Cardiac septum (tissue), 1 donor: ENCODE data around the gene TCN1. TPM values are rescaled to one million over a fixed set of nuclear protein-coding genes. Genes with fewer than 3 reads are reported as not detected.
"Not testable (repeated sequence)": the region's sequence is repeated elsewhere in the genome, so short reads cannot be mapped to it uniquely, and the experiment has no call there.

ENCODE experiments used
- DNase-seq: peaks from one replicate; pipeline ENCODE4 v3.0.0-alpha.2; 2020; ENCODE audit warnings: low spot score
- intact Hi-C: fragments of 100-400 bp; cut with DNase I; formaldehyde crosslinking; loops from one replicate; pipeline ENCODE4 v1.14.0; 2022
- total RNA-seq: library from RNA; stranded (reverse); fragmentation: NEBNext Ultra II Directional; extraction: Animal tissue kit (Norgen Biotek cat#: 25700); gene quantifications from one replicate; pipeline ENCODE4 v1.2.1, GENCODE V29; 2021
- donor health status: DM: no; HTN: no; CAD: no.

Gene TCN1
- total RNA-seq, 1 donor from 2014 or later, result not detected

DNA sequence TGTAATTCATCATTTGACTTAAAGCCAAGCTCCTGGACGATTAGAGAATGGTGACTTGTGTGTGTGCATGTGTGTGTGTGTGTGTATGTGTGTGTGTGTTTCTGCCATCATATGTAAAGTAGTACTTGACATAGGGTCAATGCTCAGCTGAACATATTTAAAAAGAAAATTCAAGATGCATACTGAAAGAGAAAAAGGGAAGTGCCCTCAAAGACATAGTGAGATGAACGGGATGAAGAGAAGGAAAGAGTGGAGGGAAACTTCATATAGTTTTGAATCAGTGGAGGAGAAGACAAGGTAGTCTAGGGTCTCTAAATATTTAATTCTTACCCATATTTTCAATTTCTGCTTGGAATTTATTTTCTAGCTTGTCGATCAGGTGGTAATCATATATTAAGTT is 4.0 kb downstream of the TCN1 start:
- intact Hi-C loops, result no loop called here
- no peak for DNase-seq

DNA sequence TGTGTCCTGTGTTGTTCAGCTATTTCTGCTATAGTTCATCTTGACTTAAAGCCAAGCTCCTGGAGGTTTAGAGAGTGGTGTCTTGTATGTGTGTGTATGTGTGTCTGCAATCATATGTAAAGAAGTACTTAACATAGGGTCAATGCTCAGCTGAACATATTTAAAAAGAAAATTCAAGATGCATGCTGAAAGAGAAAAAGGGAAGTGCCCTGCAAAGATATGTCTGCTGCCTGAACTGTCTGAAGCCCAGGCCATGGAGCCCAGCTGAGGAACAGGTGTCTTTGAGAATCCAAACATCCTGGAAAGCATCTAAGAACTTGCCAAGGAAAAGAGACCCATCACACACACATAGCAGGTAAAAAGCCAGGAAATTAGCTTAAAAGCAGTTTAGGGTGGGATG is 6.6 kb downstream of the TCN1 start:
- no peak for DNase-seq

DNA sequence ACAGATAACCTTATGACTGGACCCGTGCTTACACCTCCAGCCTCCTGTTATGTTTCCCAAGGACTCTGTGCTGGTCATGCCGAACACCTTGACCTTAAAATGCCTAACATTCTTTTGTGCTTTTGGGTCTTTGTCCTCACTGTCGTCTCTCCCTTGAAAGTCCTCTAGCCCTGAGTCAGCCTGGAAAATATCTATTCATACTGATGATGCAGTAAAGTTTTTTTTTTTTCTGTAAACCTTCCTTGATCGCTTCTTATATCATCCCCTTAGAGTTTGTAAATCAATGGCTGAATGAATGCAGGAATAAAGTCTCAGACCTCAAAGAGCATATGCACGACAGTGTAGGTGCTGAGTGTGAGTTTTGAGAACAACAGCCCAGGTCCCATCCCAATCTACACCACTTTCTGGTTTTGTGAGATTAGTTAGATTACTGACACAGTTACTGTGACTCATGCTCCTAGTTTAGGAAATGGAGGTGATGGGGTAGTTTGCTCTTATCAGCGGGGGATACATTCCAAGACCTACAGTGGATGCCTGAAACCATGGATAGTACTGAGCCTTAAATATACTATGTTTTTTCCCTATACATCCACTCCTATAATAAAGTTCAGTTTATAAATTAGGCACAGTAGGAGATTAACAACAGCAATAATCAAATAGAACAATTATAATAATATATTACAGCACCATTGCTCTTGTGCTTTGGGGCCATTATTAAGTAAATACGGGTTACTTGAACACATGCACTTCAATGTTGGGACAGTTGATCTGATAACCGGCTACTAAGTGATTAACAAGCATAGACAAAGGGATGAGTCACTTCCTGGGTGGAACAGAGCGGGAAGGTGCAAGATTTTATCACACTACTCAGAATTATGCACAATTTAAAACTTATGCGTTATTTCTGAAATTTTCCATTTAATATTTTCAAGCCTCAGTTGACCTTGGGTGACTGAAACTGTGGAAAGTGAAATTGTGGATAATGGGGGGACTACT is 8.6 kb downstream of the TCN1 start:
- intact Hi-C loops, result no loop called here

More for the DNA sequence above, 6.6 kb downstream of the TCN1 start:
- intact Hi-C loops, result no loop called here

DNA sequence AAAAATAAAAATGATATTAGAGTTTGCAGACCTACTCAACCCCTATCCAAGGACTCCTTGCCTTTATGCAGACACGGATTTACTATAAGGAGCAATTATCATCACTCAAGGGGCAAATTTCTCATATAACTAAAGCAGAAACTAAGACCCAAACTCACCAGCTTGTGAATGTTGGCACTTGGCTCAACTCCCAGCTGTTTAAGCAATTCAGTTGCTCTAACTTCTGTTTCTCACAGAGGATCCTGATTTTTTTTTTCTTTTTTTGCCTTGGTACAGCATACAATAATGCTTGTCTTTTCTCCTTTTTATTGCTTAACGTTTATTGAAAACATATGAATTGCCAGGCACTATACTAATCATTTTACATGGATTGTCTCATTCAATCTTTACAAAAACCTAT is 11.4 kb downstream of the TCN1 start:
- DNase-seq, result no peak

More for the DNA sequence above, 8.6 kb downstream of the TCN1 start:
- no peak for DNase-seq

DNA sequence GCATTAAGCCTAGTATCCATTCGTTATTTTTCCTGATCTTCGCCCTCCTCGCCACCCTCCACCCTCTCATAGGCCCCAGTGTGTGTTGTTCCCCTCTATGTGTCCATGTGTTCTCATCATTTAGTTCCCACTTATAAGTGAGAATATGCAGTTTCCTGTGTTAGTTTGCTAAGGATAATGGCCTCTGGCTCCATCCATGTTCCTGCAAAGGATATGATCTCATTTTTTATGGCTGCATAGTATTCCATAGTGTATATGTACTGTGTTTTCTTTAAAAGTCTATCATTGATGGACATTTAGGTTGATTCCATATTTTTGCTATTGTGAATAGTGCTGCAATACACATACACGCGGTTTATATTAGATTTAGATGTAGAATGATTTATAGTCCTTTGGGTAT is 14.9 kb downstream of the TCN1 start:
- intact Hi-C loops, DNase-seq: not testable (repeated sequence)

More for the DNA sequence above, 11.4 kb downstream of the TCN1 start:
- intact Hi-C loops, result no loop called here

DNA sequence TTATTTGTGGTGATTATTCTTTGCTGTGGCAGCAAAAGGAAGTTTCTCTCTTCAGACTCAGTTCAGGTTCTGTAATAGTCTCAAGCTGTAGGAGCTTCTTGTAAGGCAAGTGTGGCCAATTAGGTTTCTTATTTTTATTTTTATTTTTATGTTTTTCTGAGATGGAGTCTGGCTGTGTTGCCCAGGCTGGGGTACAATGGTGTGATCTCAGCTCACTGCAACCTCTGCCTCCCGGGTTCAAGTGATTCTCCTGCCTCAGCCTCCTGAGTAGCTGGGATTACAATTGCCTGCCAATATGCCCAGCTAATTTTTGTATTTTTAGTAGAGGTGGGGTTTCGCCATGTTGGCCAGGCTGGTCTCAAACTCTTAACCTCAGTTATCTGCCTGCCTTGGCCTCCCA is 16.7 kb downstream of the TCN1 start:
- DNase-seq, intact Hi-C loops: not testable (repeated sequence)

DNA sequence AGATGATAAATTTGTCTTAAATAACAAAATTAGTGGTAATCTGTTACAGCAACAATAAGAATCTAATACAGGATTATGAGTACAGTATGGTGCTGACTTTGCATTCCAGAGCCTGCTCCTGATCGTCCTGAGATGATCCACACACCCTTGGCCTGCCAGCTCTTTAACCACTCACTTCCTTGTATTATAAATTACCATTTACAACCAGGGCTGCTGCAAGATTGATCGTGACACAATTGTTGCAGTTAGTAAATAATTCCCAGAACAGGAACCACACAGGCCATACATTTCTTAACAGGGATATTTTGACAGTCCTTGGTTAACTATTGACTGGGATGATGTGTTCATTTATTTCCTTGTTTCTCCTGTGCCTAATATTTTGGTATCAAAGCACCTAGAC is 17.2 kb downstream of the TCN1 start:
- intact Hi-C loops, result no loop called here
- DNase-seq, result no peak

DNA sequence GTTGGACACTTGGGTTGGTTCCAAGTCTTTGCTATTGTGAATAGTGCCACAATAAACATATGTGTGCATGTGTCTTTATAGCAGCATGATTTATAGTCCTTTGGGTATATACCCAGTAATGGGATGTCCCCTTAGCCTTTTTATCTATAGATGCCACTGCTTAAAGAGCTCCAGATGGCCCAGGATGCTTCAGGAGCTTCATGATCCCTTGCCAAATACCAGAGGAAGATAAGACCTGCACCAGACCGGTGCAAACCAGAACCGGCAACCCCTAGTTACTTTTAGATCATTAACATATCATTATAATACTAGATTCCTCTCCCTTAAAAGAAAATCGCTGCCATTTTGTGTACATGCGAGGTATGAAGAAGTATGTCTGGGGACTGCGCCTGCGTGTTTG is 17.8 kb downstream of the TCN1 start:
- intact Hi-C loops, DNase-seq: not testable (repeated sequence)

DNA sequence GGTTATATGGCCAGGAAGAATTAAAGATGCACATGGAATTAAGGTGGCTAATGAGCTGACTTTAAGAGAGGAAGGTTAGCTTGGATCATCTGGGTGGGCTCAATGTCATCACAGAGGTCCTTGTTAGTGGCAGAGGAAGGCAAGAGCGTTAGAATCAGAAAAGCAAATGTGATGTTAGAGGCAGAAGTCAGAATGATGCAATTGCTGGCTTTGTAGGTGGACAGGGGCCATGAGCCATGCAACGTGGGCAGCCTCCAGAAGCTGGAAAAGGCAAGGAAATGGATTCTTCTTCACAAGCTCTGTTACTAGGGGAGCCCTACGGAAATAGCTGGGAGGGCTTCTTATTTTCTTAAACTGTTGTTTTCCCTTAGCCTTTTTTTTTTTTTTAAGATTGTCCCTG is 18.7 kb downstream of the TCN1 start:
- intact Hi-C loops, result no loop called here
- DNase-seq, result no peak

DNA sequence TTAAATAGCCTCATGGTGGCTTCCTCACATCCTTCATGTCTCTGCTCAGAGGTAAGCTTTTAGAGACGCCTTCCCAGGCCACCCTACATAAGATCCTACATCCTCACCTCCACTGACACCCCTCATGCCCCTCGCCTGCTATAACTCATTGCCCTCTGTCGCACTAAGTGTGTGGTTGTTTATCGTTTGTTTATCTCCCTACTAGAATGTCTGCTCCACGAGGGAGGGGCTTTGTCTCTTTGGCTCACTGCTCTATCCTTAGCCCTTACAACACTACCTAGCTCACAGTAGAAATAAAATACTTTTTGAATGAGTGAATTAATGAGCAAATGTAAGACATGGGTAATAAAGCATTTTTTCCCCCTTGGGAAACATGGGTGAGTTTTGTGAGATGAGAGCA is 19.7 kb downstream of the TCN1 start:
- intact Hi-C loops, result no loop called here
- no peak for DNase-seq

DNA sequence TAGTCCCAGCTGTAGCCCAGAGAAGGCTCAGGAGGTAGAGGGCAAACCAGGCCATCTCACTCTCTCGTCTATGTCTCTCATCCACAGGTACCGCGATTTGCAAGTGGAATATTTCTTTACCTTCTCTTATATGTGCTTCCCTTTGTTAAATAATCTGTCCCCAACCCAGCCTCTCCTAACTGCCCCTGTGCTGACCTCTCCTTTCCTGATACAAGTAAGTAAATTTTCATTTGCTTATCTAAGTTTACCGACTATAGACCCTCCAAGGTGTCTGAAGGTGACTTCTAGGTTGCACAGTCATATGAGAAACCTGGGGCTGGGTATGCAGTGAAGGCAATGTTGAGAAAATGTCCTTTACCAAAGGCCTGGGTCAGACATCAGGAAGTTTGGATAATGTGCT is 20.9 kb downstream of the TCN1 start, which contains the start of gene CBLIF:
TSS of gene CBLIF (minus strand) at position 101 of the 400 bp plus-strand sequence. CDS start at position 55, 46 bp downstream.
- intact Hi-C loops, result no loop called here
- no peak for DNase-seq

DNA sequence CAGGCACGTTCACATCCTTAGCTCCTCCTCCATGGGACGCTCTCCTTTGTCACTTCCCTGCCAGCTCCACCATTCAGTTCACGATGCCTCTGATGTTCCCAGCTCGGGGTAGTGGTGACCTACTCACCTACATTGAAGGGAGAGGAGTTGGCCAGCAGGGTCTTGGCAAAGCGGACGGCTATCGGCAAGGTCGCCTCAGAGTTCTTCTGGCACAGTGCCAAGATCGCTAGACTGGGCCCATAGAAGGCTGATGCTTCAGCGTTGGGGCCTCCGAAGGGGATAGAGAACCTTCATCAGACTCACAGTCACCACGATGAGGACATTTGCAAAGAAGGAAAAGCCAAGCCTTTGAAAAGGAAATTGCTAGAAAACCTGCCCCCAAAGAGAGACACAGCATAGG is 24.0 kb downstream of the TCN1 start:
- intact Hi-C loops, result no loop called here
- no peak for DNase-seq

DNA sequence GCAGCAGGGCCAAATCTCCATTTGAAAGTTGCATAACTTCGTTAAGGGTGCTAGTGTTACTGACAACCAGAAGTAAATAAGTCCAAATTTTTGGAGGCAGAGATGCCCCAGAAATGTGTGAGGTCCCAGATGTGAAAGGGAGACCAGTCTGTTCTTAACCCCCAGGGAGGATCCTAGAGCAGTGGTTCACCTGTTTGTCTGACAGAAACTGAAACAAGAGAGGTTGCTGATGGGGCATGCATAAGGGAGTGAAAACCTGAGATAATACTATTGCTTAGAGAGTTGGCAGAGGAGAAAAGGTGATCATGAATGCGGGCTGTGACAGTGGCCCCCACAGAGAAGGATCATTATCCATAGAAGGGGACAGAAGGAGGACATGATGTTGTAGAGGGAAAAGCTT is 24.8 kb downstream of the TCN1 start:
- no peak for DNase-seq
- intact Hi-C loops, result no loop called here

DNA sequence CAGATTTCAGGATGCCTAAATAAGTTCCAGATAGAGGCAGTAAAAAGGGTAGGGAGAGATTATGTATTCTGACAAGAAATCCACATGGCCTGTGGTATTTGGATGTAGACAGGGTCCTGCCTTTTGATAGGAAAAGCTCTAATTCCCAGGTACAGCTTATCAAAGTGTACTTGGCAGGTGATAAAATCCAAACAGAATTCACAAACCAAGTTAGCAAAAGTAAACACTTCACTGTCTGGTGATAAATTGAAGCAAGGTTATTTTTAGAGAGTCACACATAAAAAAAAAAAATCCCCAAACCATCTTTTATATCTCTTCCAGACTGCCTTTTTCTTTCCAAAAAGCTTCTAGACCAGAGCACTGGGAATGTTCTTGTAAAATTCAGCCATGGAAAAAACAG is 26.7 kb downstream of the TCN1 start:
- intact Hi-C loops, result no loop called here
- DNase-seq, result no peak

DNA sequence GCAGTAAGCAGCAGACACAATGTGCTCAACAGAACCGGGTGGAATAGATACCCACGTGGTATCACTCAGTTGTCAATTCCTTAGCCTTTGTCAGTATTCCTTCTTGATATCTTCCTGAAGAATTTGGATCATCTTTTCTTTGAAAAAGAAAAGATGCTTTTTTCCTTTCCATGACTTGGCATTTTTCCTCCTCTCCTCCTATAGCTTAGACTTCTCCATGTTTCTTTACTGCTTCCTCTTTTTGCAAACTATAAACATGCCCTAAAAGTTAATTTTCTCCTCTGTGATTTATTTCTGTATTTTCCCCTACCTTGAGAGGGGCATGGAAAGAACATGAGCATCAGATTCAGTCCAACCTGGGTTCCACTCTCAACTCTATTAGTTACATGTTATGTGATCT is 32.7 kb downstream of the TCN1 start:
- DNase-seq, result no peak
- intact Hi-C loops, result no loop called here

DNA sequence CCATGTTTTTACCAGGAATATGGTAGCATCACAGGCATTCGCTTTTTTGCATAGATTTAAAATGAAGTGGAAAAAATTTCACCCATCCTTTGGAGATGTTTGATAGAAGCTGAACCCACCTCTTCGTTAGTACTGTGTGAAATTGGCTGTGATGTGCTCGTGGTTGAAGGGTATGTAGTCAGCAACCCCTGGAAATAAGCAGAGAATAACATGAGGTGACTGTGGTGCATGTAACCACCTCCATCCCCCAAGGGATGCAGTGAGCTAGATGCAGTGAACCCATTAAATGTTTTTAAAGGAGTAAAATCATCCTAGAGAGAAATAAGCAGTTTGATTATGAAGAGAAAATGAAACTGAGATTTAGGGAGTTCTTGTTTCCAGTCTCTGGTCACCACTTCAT is 36.9 kb downstream of the TCN1 start:
- no peak for DNase-seq
- intact Hi-C loops, result no loop called here

DNA sequence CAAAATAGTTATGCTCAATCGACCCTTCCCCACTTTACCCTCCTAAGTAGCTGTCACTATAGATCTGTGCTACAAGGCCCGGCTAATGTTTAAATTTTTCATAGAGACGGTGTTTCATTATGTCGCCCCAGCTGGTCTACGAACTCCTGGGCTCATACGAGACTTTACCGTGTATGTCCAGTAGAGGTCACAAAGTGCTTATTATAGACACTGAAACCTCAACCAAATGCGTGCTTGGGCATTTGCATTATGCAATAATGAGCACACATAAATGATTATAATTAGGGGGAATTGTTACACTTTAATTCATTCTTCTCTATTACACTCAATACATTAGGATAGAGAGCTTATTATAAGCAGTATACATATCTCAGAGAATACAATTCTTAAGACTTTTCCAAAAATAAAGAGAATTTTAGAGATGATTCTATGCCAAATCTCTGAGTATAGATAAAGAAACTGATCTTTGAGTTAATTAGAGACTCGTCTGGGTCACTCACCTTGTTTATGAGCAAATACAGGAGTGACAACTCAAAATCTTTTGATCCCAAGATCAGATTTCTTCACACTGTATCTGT is 43.2 kb downstream of the TCN1 start:
- DNase-seq, result no peak
- intact Hi-C loops, result loop anchor here (2.0 to 5.0 kb wide), 3 partner anchors 309 to 429 kb away; no protein-coding TSS in a partner anchor

DNA sequence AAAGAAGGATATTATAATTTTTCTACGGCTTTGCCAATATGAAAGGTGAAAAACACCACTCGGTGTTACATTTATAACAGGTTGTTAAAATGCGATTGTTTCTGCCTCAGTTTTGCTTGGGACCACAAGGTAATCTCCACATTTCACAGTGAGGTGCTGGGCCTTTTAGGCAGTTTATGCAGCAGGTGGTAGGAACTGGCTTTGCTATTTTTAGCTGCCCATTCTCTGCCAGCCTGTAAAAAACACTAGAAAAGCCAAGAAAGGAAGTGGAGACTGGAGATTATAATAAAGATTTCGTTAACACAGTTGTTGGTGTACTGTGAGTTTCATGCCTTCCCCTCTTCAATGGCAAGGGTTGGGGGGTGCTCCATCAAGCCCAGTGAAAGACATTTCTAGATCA is 47.7 kb downstream of the TCN1 start:
- intact Hi-C loops, result no loop called here
- no peak for DNase-seq

DNA sequence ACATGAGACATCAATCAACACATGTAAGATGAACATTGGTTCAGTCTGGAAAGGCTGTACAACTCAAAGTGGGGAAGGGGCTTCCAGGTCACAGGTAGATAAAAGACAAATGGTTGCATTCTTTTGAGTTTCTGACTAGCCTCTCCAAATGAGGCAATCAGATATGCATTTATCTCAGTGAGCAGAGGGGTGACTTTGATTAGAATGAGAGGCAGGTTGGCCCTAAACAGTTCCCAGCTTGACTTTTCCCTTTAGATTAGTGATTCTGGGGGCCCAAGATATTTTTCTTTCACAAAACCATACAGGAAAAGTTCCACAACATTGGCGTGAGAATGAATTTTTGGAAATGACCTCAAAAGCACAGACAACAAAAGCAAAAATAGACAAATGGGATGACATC is 49.9 kb downstream of the TCN1 start:
- DNase-seq, intact Hi-C loops: not testable (repeated sequence)

DNA sequence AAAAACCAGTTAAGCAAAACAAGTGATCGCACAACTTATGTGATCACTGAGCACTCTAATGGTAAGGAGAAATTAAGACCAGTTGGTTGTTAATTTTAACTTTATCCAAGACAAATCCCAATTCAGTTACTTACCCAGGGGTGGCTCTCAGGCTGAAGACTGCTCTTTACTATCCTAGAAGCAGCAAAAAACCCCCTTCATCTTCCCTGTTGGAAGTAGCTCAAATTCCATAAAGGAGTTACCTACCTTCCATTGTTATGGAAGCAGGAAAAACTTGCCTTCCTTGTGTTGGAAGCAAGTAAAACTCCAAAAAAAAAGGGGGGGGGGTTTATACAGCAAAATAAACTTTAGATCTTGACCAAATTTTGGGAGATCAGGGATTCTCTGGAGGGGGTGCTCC is 50.5 kb downstream of the TCN1 start:
- intact Hi-C loops, result no loop called here

DNA sequence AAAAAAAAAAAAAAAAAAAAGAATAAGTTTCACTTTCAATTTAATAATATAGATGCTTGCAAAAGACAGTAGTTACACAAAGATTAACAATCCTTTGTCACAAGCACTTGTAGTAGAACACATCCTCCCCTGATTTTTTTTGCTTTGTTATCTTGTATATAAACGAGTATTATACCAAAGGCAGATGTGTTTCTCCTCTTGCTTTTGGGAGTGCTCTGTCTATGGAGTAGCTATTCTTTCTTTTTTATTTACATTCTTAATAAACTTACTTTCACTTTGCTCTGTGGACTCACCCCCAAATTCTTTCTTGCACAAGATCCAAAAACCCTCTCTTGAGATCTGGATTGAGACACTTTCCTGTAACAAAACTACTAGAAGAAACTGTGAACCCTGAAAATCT is 52.3 kb downstream of the TCN1 start:
- intact Hi-C loops, result no loop called here
- DNase-seq, result no peak

More for the DNA sequence above, 50.5 kb downstream of the TCN1 start:
- DNase-seq, result no peak
